ENCODE data around the gene FBXL2. TPM values are rescaled to one million over a fixed set of nuclear protein-coding genes. Genes with fewer than 3 reads are reported as not detected.
"Not testable (repeated sequence)": the region's sequence is repeated elsewhere in the genome, so short reads cannot be mapped to it uniquely, and the experiment has no call there.

Gene FBXL2
- polyA plus RNA-seq, 4 donors = 2.8 to 15.1 TPM; not detected in 2

DNA sequence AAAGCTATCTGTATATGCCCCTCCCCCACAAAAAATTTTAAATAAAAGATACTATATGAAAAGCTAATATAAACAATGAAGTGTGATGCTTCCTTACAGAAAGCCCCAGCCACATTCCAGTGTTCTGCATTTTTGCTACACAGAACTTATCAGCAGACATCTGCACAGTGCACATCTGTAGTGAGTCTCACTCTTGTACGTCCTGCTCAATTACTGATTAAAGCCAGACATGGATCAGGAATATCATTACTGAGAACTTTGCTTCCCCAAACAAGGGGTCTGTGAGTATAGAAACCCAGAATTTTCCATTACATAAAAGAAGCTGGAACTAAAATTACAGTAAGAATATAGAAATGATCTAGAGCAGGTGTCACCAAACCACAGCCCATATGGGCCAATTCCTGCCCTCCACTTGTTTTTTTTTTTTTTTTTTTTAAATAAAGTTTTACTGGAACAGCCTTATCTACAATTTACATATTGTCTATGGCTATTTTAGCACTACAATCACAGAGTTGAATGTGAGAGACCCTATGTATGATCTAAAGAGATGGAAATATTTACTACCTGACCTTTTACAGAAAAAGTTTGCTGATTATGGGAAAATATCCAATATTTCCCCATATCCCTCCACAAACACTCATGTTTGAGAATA is 117.3 kb downstream of the FBXL2 start:
- FAIRE-seq = no peak
- DNase-seq = no peak
- peaks cover 22 to 38% (median 26%) of the 10 kb centered on the region in 3 donors for H3K36me3 ChIP-seq (ENCODE audit: control insufficient read depth in 3 of 3, insufficient read depth in 2 of 3, low read depth in 1 of 3, low read length in 3 of 3)
- no peak overlapping the region for H3K4me3 ChIP-seq (ENCODE audit: low read depth in 1 of 3, low read length in 3 of 3)
- H3K27me3 ChIP-seq (ENCODE audit: control insufficient read depth in 3 of 3, insufficient read depth in 3 of 3, low read length in 3 of 3) = no peaks in the 10 kb centered on the region
- no peaks in the 10 kb centered on the region for H3K9me3 ChIP-seq (ENCODE audit: control insufficient read depth in 2 of 2, insufficient read depth in 1 of 2, low read depth in 1 of 2, low read length in 1 of 2)
- 88 to 93% (median 92%) methylated on average over 1 of the region's 1 CpG for WGBS, 3 donors
- H3K27ac ChIP-seq (ENCODE audit: low read depth in 1 of 3, low read length in 2 of 3) = no peak overlapping the region
- no peaks in the 10 kb centered on the region for H3K4me1 ChIP-seq (ENCODE audit: control insufficient read depth in 3 of 3, insufficient read depth in 2 of 3, low read depth in 1 of 3, low read length in 2 of 3)

DNA sequence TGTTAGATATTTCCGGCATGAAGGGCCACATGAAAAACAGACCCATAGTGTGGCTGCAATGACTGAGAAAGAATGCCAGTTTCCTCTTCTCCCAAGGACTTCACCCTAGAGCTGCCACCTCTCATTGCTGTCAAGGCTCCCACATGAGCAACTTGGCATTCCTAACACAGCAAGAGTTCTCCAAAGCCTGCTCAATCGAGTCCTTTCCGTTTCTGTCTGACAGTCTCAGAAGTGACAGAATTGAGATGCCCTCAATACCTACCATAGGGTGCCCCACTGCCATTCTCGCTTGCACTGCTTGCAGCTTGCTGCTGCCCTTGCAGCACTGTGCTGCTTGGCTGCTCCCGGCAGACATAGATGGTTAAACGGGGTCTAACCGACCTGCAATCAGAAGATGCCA is 118.7 kb downstream of the FBXL2 start:
- no peak overlapping the region for H3K4me3 ChIP-seq (ENCODE audit: low read depth in 1 of 3, low read length in 3 of 3)
- H3K4me1 ChIP-seq (ENCODE audit: control insufficient read depth in 3 of 3, insufficient read depth in 2 of 3, low read depth in 1 of 3, low read length in 2 of 3) = no peaks in the 10 kb centered on the region
- 92 to 96% (median 94%) methylated on average over 7 of the region's 7 CpGs for WGBS, 3 donors
- DNase-seq (no peak), FAIRE-seq (no peak)
- H3K27ac ChIP-seq (ENCODE audit: low read depth in 1 of 3, low read length in 2 of 3) = no peak overlapping the region
- H3K9me3 ChIP-seq (ENCODE audit: control insufficient read depth in 2 of 2, insufficient read depth in 1 of 2, low read depth in 1 of 2, low read length in 1 of 2) = no peaks in the 10 kb centered on the region
- peaks cover 25 to 33% (median 31%) of the 10 kb centered on the region in 3 donors for H3K36me3 ChIP-seq (ENCODE audit: control insufficient read depth in 3 of 3, insufficient read depth in 2 of 3, low read depth in 1 of 3, low read length in 3 of 3)
- no peaks in the 10 kb centered on the region for H3K27me3 ChIP-seq (ENCODE audit: control insufficient read depth in 3 of 3, insufficient read depth in 3 of 3, low read length in 3 of 3)

DNA sequence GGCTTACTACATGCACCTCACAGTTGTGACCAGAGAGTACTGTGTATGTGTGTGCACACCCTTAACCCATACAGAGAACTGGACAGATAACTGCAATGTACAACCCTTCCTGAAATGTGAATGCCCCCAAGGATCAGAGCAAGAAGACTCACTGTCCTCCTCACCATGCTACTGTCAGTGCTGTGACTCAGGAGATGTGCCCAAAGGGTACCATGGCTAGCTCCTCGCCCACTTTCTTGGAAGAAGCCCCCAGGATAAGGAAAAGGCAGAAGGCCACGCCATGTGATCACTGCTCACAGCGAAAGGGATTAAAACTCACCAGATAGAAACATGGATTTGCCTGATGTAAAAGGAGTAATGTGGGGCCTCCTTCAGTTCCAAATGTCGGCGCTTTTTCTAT is 121.2 kb downstream of the FBXL2 start:
- no peak for FAIRE-seq
- Histone ChIP-seq H3K4me1 (ENCODE audit: control insufficient read depth in 3 of 3, insufficient read depth in 2 of 3, low read depth in 1 of 3, low read length in 2 of 3) (no peaks in the 10 kb centered on the region), H3K27ac (ENCODE audit: low read depth in 1 of 3, low read length in 2 of 3) (no peak overlapping the region), H3K36me3 (ENCODE audit: control insufficient read depth in 3 of 3, insufficient read depth in 2 of 3, low read depth in 1 of 3, low read length in 3 of 3) (peaks cover 27 to 33% (median 32%) of the 10 kb centered on the region in 3 donors), H3K4me3 (ENCODE audit: low read depth in 1 of 3, low read length in 3 of 3) (no peak overlapping the region), H3K27me3 (ENCODE audit: control insufficient read depth in 3 of 3, insufficient read depth in 3 of 3, low read length in 3 of 3) (no peaks in the 10 kb centered on the region), H3K9me3 (ENCODE audit: control insufficient read depth in 2 of 2, insufficient read depth in 1 of 2, low read depth in 1 of 2, low read length in 1 of 2) (no peaks in the 10 kb centered on the region)
- DNase-seq = no peak
- 97 to 99% (median 98%) methylated on average over 5 of the region's 5 CpGs for WGBS, 3 donors

DNA sequence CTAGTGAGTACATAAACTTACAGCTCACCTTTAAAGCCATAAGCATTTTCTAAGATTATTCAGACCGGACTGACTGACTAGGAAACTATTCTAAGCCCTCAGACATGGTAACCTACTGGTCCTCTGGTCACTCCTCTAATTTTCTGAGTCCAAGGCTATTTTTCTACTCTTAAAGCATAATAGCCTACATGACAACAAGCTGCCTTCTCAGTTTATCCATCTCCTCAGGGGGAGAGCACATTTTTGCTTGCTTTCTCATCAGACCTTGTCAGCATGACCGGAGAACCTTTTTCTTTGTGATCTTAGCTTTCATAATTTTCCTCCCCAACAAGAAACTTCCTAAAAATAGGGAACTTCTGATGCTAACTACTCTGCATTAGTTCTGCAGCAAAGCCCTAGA is 124.5 kb downstream of the FBXL2 start:
- no peaks in the 10 kb centered on the region for H3K4me1 ChIP-seq (ENCODE audit: control insufficient read depth in 3 of 3, insufficient read depth in 2 of 3, low read depth in 1 of 3, low read length in 2 of 3)
- FAIRE-seq = no peak
- H3K27ac ChIP-seq (ENCODE audit: low read depth in 1 of 3, low read length in 2 of 3) = no peak overlapping the region
- H3K9me3 ChIP-seq (ENCODE audit: control insufficient read depth in 2 of 2, insufficient read depth in 1 of 2, low read depth in 1 of 2, low read length in 1 of 2) = no peaks in the 10 kb centered on the region
- H3K27me3 ChIP-seq (ENCODE audit: control insufficient read depth in 3 of 3, insufficient read depth in 3 of 3, low read length in 3 of 3) = no peaks in the 10 kb centered on the region
- DNase-seq = no peak
- H3K4me3 ChIP-seq (ENCODE audit: low read depth in 1 of 3, low read length in 3 of 3) = no peak overlapping the region
- H3K36me3 ChIP-seq (ENCODE audit: control insufficient read depth in 3 of 3, insufficient read depth in 2 of 3, low read depth in 1 of 3, low read length in 3 of 3) = peaks cover 26 to 34% (median 32%) of the 10 kb centered on the region in 3 donors
- 93 to 95% (median 93%) methylated on average over 2 of the region's 2 CpGs for WGBS, 3 donors

DNA sequence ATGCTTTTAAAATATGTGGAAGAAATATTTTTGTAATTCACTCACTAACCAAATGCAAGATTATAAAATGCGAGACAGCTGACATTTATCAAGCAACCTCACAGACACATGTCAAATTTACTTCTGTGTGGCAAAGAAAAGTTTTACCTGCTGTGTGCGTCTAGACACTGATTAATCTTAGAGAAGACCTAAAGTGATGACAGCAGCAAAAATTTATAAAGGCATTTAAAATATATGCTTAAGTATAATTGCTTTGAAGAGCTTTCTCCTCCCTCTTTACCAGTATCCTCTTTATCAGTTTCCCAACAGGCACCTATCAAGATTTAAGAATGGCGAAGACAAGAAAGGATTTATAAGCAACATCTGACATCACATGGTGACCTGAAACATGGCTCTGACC is 125.7 kb downstream of the FBXL2 start:
- Histone ChIP-seq H3K36me3 (ENCODE audit: control insufficient read depth in 3 of 3, insufficient read depth in 2 of 3, low read depth in 1 of 3, low read length in 3 of 3) (peaks cover 27 to 33% (median 32%) of the 10 kb centered on the region in 3 donors), H3K4me1 (ENCODE audit: control insufficient read depth in 3 of 3, insufficient read depth in 2 of 3, low read depth in 1 of 3, low read length in 2 of 3) (no peaks in the 10 kb centered on the region), H3K9me3 (ENCODE audit: control insufficient read depth in 2 of 2, insufficient read depth in 1 of 2, low read depth in 1 of 2, low read length in 1 of 2) (no peaks in the 10 kb centered on the region), H3K4me3 (ENCODE audit: low read depth in 1 of 3, low read length in 3 of 3) (no peak overlapping the region), H3K27me3 (ENCODE audit: control insufficient read depth in 3 of 3, insufficient read depth in 3 of 3, low read length in 3 of 3) (no peaks in the 10 kb centered on the region), H3K27ac (ENCODE audit: low read depth in 1 of 3, low read length in 2 of 3) (no peak overlapping the region)
- WGBS, 3 donors = 94 to 97% (median 96%) methylated on average over 3 of the region's 3 CpGs
- no peak for DNase-seq
- FAIRE-seq = no peak

DNA sequence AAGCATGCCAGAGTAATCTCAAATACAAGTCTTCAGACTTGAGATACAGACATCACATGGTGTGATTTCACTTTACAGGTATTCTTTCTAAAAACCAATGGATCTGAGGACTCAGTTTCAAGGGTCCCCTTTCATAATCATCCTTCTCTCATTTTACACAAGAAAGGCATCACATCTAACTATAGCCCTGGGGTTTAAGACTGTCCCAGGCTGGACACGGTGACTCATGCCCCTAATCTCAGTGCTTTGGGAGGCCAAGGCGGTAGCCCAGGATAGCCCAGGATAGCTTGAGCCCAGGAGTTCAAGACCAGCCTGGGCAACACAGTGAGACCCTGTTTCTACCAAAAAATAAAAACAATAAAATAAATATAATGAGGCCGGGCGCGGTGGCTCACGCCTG is 126.5 kb downstream of the FBXL2 start:
- FAIRE-seq (no peak), DNase-seq (no peak)
- Histone ChIP-seq H3K4me1 (ENCODE audit: control insufficient read depth in 3 of 3, insufficient read depth in 2 of 3, low read depth in 1 of 3, low read length in 2 of 3) (no peaks in the 10 kb centered on the region), H3K27me3 (ENCODE audit: control insufficient read depth in 3 of 3, insufficient read depth in 3 of 3, low read length in 3 of 3) (no peaks in the 10 kb centered on the region), H3K27ac (ENCODE audit: low read depth in 1 of 3, low read length in 2 of 3) (no peak overlapping the region), H3K4me3 (ENCODE audit: low read depth in 1 of 3, low read length in 3 of 3) (no peak overlapping the region), H3K9me3 (ENCODE audit: control insufficient read depth in 2 of 2, insufficient read depth in 1 of 2, low read depth in 1 of 2, low read length in 1 of 2) (no peaks in the 10 kb centered on the region), H3K36me3 (ENCODE audit: control insufficient read depth in 3 of 3, insufficient read depth in 2 of 3, low read depth in 1 of 3, low read length in 3 of 3) (peaks cover 25 to 35% (median 28%) of the 10 kb centered on the region in 3 donors)
- 94 to 98% (median 98%) methylated on average over 6 of the region's 6 CpGs for WGBS, 3 donors

DNA sequence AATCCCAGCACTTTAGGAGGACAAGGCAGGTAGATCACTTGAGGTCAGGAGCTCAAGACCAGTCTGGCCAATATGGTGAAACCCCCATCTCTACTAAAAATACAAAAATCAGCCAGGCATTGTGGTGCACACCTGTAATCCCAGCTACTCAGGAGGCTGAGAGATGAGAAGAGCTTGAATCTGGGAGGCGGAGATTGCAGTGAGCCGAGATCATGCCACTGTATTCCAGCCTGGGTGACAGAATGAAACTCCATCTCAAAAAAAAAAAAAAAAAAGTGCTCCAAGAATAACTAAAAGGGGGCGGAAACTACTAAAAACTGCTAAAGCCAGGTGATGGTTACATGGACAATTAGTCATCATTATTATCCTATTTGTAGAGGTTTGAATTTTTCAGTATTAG is 133.6 kb downstream of the FBXL2 start:
- not testable (repeated sequence) for H3K4me1 ChIP-seq (ENCODE audit: control insufficient read depth in 3 of 3, insufficient read depth in 2 of 3, low read depth in 1 of 3, low read length in 2 of 3); H3K27ac ChIP-seq (ENCODE audit: low read depth in 1 of 3, low read length in 2 of 3); FAIRE-seq; H3K9me3 ChIP-seq (ENCODE audit: control insufficient read depth in 2 of 2, insufficient read depth in 1 of 2, low read depth in 1 of 2, low read length in 1 of 2); H3K27me3 ChIP-seq (ENCODE audit: control insufficient read depth in 3 of 3, insufficient read depth in 3 of 3, low read length in 3 of 3); DNase-seq; H3K4me3 ChIP-seq (ENCODE audit: low read depth in 1 of 3, low read length in 3 of 3)
- H3K36me3 ChIP-seq (ENCODE audit: control insufficient read depth in 3 of 3, insufficient read depth in 2 of 3, low read depth in 1 of 3, low read length in 3 of 3) = peaks cover 19 to 33% (median 22%) of the 10 kb centered on the region in 3 donors
- 95 to 97% (median 97%) methylated on average over 3 of the region's 3 CpGs for WGBS, 3 donors

GRCh38 chr3:33417066-33417673 is 139.9 kb downstream of the FBXL2 start:
- Histone ChIP-seq H3K4me1 (ENCODE audit: control insufficient read depth in 3 of 3, insufficient read depth in 2 of 3, low read depth in 1 of 3, low read length in 2 of 3) (no peaks in the 10 kb centered on the region), H3K9me3 (ENCODE audit: control insufficient read depth in 2 of 2, insufficient read depth in 1 of 2, low read depth in 1 of 2, low read length in 1 of 2) (no peaks in the 10 kb centered on the region), H3K27me3 (ENCODE audit: control insufficient read depth in 3 of 3, insufficient read depth in 3 of 3, low read length in 3 of 3) (no peaks in the 10 kb centered on the region), H3K4me3 (ENCODE audit: low read depth in 1 of 3, low read length in 3 of 3) (no peak overlapping the region), H3K36me3 (ENCODE audit: control insufficient read depth in 3 of 3, insufficient read depth in 2 of 3, low read depth in 1 of 3, low read length in 3 of 3) (peaks cover 7 to 42% (median 11%) of the 10 kb centered on the region in 3 donors), H3K27ac (ENCODE audit: low read depth in 1 of 3, low read length in 2 of 3) (no peak overlapping the region)
- DNase-seq = no peak
- 79 to 96% (median 80%) methylated on average over 3 of the region's 3 CpGs for WGBS, 3 donors
- FAIRE-seq = no peak

All from small intestine (tissue), 7 donors.